Activated T-cell treated with anti-CD3 and anti-CD28 coated beads for 4 hours (primary cell): ENCODE measurements around the gene LKAAEAR1.

Experiments
- DNase-seq: peaks from one replicate; pipeline ENCODE4 v3.0.0-alpha.2; 2020

LKAAEAR1 gene

GRCh38 chr20:64110411-64111068 is 26.3 kb upstream of the LKAAEAR1 start:
- no peak for DNase-seq

GRCh38 chr20:64109831-64110391 is 25.7 kb upstream of the LKAAEAR1 start:
- DNase-seq, result no peak

GRCh38 chr20:64108731-64109681 is 24.8 kb upstream of the LKAAEAR1 start:
- DNase-seq, result no peak

- DNase-seq, result no peak
Observed at GRCh38 chr20:64107736-64108457, 23.7 kb upstream of the LKAAEAR1 start.

- no peak for DNase-seq
Observed at GRCh38 chr20:64106981-64107735, 23.0 kb upstream of the LKAAEAR1 start, which contains the start of gene NPBWR2. Gene NPBWR2, minus strand, starts transcription at chr20:64107565. Its CDS starts 734 bp downstream, at chr20:64106831.

GRCh38 chr20:64106435-64106961 is 22.3 kb upstream of the LKAAEAR1 start:
- no peak for DNase-seq

GRCh38 chr20:64105846-64106434 is 21.7 kb upstream of the LKAAEAR1 start:
- no peak for DNase-seq

- no peak for DNase-seq
Observed at GRCh38 chr20:64104667-64105451, 20.7 kb upstream of the LKAAEAR1 start.

GRCh38 chr20:64103871-64104666 is 19.9 kb upstream of the LKAAEAR1 start:
- DNase-seq, result no peak

GRCh38 chr20:64102647-64103354 is 18.6 kb upstream of the LKAAEAR1 start:
- DNase-seq, result no peak

GRCh38 chr20:64101731-64102621 is 17.8 kb upstream of the LKAAEAR1 start:
- DNase-seq, result peak; percentile 55

GRCh38 chr20:64100946-64101688 is 16.9 kb upstream of the LKAAEAR1 start:
- no peak for DNase-seq

GRCh38 chr20:64100566-64100888 is 16.3 kb upstream of the LKAAEAR1 start:
- no peak for DNase-seq

GRCh38 chr20:64099880-64100565 is 15.8 kb upstream of the LKAAEAR1 start:
- DNase-seq, result no peak

- DNase-seq, result no peak
Observed at GRCh38 chr20:64099086-64099786, 15.0 kb upstream of the LKAAEAR1 start.

GRCh38 chr20:64098471-64099013 is 14.3 kb upstream of the LKAAEAR1 start:
- no peak for DNase-seq
